K562 (cell line): ENCODE results near the gene CACNA2D3. TPM values are rescaled to one million over a fixed set of nuclear protein-coding genes. Genes with fewer than 3 reads are reported as not detected.

Experiments
- ATAC-seq: fragments of 200-7000 bp; cut with Tn5 transposase; 3 replicates; pipeline ENCODE4 v1.9.1; 2020; ENCODE audit warnings: moderate library complexity
- BruUV-seq: library from RNA; stranded (reverse); fragments of 400-500 nt; replicated peaks from 2 replicates; lab custom pipeline; 2021; lab: Mats Ljungman, UMichigan
- CTCF ChIA-PET: fragments of 300-600 bp; formaldehyde crosslinking; extraction: SDS; loops from one replicate; lab custom pipeline; 2021; ENCODE audit warnings: low intra/inter-chr PET ratio; lab: Yijun Ruan, JAX
- POLR2A ChIA-PET: fragments of 300-600, 350-650 bp; sonication (Branson Sonifier 250); formaldehyde crosslinking; extraction: SDS; loops from one replicate; lab custom pipeline; 2021; ENCODE audit warnings: antibody characterized with exemption, inconsistent platforms; lab: Yijun Ruan, JAX
- DNase-seq, 4 experiments: peaks; one replicate each; pipeline versions ENCODE4 v3.0.0 to v3.0.0-alpha.2; 2011 to 2018; ENCODE audit warnings: low spot score in 3 of 4, mixed read lengths in 3 of 4; ENCODE audit errors: extremely low read depth in 1 of 4
- FAIRE-seq: peaks from 2 replicates; lab custom pipeline; 2011; peaks lifted over from hg19 to GRCh38; lab: Jason Lieb, UNC
- H2AFZ ChIP-seq: 2 replicates; pipeline ENCODE4 v1.6.0; 2011; ENCODE audit warnings: low read depth, low read length, control low read depth, inconsistent platforms
- H3K27ac ChIP-seq: fragments of 200-600 bp; 3 replicates; pipeline ENCODE4 v1.8.0; 2011; ENCODE audit warnings: low read depth, mild to moderate bottlenecking, control low read depth, inconsistent platforms, low read length, moderate library complexity, mixed read lengths; ENCODE audit errors: extremely low read depth
- H3K27me3 ChIP-seq, 2 experiments: fragments of 300-600 bp in 1 of 2; 2 replicates in 1 of 2; 3 replicates in 1 of 2; pipeline versions ENCODE4 v1.6.0 to v1.8.0; 2011; ENCODE audit warnings: inconsistent platforms in 2 of 2, low read length in 2 of 2, mild to moderate bottlenecking in 1 of 2, mixed read lengths in 1 of 2, moderate library complexity in 1 of 2; ENCODE audit not compliant: control insufficient read depth in 2 of 2, insufficient read depth in 2 of 2
- H3K36me3 ChIP-seq: fragments of 300-600 bp; 3 replicates; pipeline ENCODE4 v1.8.0; 2011; ENCODE audit warnings: mild to moderate bottlenecking, low read length, inconsistent platforms; ENCODE audit not compliant: control insufficient read depth, insufficient read depth
- H3K4me1 ChIP-seq, 2 experiments: fragments of 200-600 bp in 1 of 2; replicated peaks in 1 of 2; 2 replicates in 1 of 2; 3 replicates in 1 of 2; pipeline versions ENCODE4 v1.5.1 to v1.8.0; 2011; ENCODE audit warnings: inconsistent platforms in 2 of 2, low read length in 2 of 2, mild to moderate bottlenecking in 1 of 2, mixed read lengths in 1 of 2, moderate library complexity in 1 of 2; ENCODE audit not compliant: control insufficient read depth in 2 of 2, insufficient read depth in 2 of 2
- H3K4me2 ChIP-seq: 2 replicates; pipeline ENCODE4 v1.6.1; 2011; ENCODE audit warnings: low read length, control low read depth, inconsistent platforms, mixed read lengths; ENCODE audit not compliant: insufficient read depth
- H3K4me3 ChIP-seq: fragments of 200-600 bp; sonication (generic), shearing (Covaris generic); 2 replicates; pipeline ENCODE4 v1.5.1; 2016; ENCODE audit warnings: control low read depth, inconsistent platforms
- H3K79me2 ChIP-seq: fragments of 200-600 bp; 3 replicates; pipeline ENCODE4 v1.8.0; 2011; ENCODE audit warnings: low read length, inconsistent platforms; ENCODE audit not compliant: control insufficient read depth, insufficient read depth
- H3K9ac ChIP-seq, 2 experiments: 2 replicates each; pipeline versions ENCODE4 v1.6.0 to v1.6.1; 2011; ENCODE audit warnings: low read depth in 2 of 2, low read length in 2 of 2, control low read depth in 1 of 2, inconsistent platforms in 1 of 2, mild to moderate bottlenecking in 1 of 2, mixed read lengths in 1 of 2; ENCODE audit not compliant: insufficient read depth in 1 of 2
- H3K9me1 ChIP-seq: one replicate; pipeline ENCODE4 v1.6.0; 2011; ENCODE audit warnings: inconsistent platforms, mild to moderate bottlenecking, low read length, moderate library complexity; ENCODE audit not compliant: control insufficient read depth, insufficient read depth
- H3K9me3 ChIP-seq: replicated peaks from 2 replicates; pipeline ENCODE4 v1.5.1; 2011; ENCODE audit warnings: low read depth, low read length, inconsistent platforms; ENCODE audit not compliant: control insufficient read depth, insufficient read depth
- H4K20me1 ChIP-seq: replicated peaks from 2 replicates; pipeline ENCODE4 v1.6.1; 2011; ENCODE audit warnings: low read length, inconsistent platforms, mixed read lengths; ENCODE audit not compliant: control insufficient read depth, insufficient read depth
- HINFP ChIP-seq: fragments of 450-650 bp; conservative IDR thresholded peaks from 2 replicates; pipeline ENCODE4 v1.6.1; 2016; ENCODE audit warnings: missing genetic modification characterization, low read depth, mild to moderate bottlenecking, control low read depth, missing compliant biosample characterization
- NFIC ChIP-seq: fragments of 450-650 bp; IDR thresholded peaks from 2 replicates; pipeline ENCODE4 v1.6.1; 2017; ENCODE audit warnings: mild to moderate bottlenecking, inconsistent platforms
- OTX1 ChIP-seq: fragments of 450-650 bp; formaldehyde crosslinking; IDR thresholded peaks from 2 replicates; pipeline ENCODE4 v1.4.0; 2022; ENCODE audit warnings: mild to moderate bottlenecking
- U2AF1 ChIP-seq: fragments of 200-400 bp; formaldehyde crosslinking; optimal IDR thresholded peaks from 2 replicates; pipeline ENCODE3; 2017; ENCODE audit warnings: mild to moderate bottlenecking, low read depth, low read length, moderate library complexity
- USF2 ChIP-seq: sonication (generic); formaldehyde crosslinking; IDR thresholded peaks from 2 replicates; pipeline ENCODE4 v1.5.0; 2020; ENCODE audit warnings: missing genetic modification reagents
- ZBTB40 ChIP-seq, 2 experiments: fragments of 450-650 bp in 1 of 2; sonication (generic) in 1 of 2; formaldehyde crosslinking in 1 of 2; IDR thresholded peaks; 2 replicates each; pipeline versions ENCODE4 v1.7.1 to v1.9.0; 2016 to 2022; ENCODE audit warnings: inconsistent platforms in 1 of 2, mild to moderate bottlenecking in 1 of 2, missing genetic modification reagents in 1 of 2
- ZNF766 ChIP-seq: fragments of 200-800 bp; sonication (Bioruptor generic); conservative IDR thresholded peaks from 2 replicates; pipeline ENCODE4 v1.6.1; 2016; ENCODE audit warnings: missing genetic modification characterization, missing compliant biosample characterization
- WGBS: fragments of 100-300 bp; shearing (Covaris generic); methylation state at CpG from one replicate; pipeline ENCODE4 v1.1.6; 2016; ENCODE audit warnings: low coverage, mixed read lengths; ENCODE audit not compliant: insufficient coverage; ENCODE audit errors: missing lambda C conversion rate; 5-methylcytosine and 5-hydroxymethylcytosine counted together
- in situ Hi-C: fragments of 300-500 bp; cut with MboI; formaldehyde crosslinking; loops from 4 replicates; pipeline ENCODE4 v1.15.0; 2018; ENCODE audit warnings: inconsistent platforms, mixed read lengths
- intact Hi-C: fragments of 100-400 bp; cut with micrococcal nuclease; formaldehyde crosslinking; loops from 2 replicates; pipeline ENCODE4 v1.14.2; 2022
- polyA plus RNA-seq, 8 experiments: library from polyadenylated mRNA; depleted of rRNA in 4 of 8; stranded (reverse) in 5 of 8; unstranded in 3 of 8; fragments of >200 nt; fragmentation: Nextera tagmentation in 2 of 8; fragmentation: Illumina TruSeq in 1 of 8; extraction: Ambion mirVana in 2 of 8; extraction: Trizol in 1 of 8; gene quantifications; 2 replicates each; pipeline versions ENCODE4 v1.2.1 to v1.2.3, GENCODE V29; 2011 to 2014; ENCODE audit warnings: inconsistent platforms in 1 of 8, missing spikeins in 1 of 8
- total RNA-seq, 7 experiments: library from RNA; depleted of rRNA in 6 of 7; stranded (reverse); fragments of >200 nt in 6 of 7; fragmentation: Illumina TruSeq in 2 of 7; extraction: Trizol in 2 of 7; gene quantifications; 2 replicates each; pipeline versions ENCODE4 v1.2.1 to v1.2.3, GENCODE V29; 2011 to 2021; ENCODE audit warnings: low replicate concordance in 1 of 7

The CACNA2D3 gene
- total and polyA plus RNA-seq, 9 of the 15 experiments (the other 6 are each of a cell fraction or from before 2014, with no cell fraction given): 0.01 TPM; not detected in 8

GRCh38 chr3:55064164-55064563 lies 941.8 kb downstream of the CACNA2D3 start:
- Histone ChIP-seq H3K4me3 (no peak overlapping the region), H2AFZ (no peak overlapping the region), H3K4me2 (no peak overlapping the region), H3K9ac (no peak overlapping the region), H3K36me3 (no peaks in the 10 kb centered on the region), H3K27me3 (no peaks in the 10 kb centered on the region), H3K79me2 (no peaks in the 10 kb centered on the region), H3K4me1 (no peaks in the 10 kb centered on the region), H3K9me3 (no peaks in the 10 kb centered on the region), H3K9me1 (no peaks in the 10 kb centered on the region), H3K27ac (no peak overlapping the region), H4K20me1 (no peaks in the 10 kb centered on the region)
- TF ChIP-seq ZBTB40 (IDR thresholded peaks at IDR 0.05) (no peak), ZBTB40 (CRISPR knock-in tag; IDR thresholded peaks at IDR 0.05) (no peak), NFIC (no peak), OTX1 (CRISPR knock-in tag) (no peak), ZNF766 (CRISPR knock-in tag) (no peak), U2AF1 (no peak), USF2 (no peak), HINFP (tag) (no peak)
- no TSS peak for BruUV-seq
- DNase-seq: no peak
- ChIA-PET CTCF (no interaction called here), POLR2A (no interaction called here)
- WGBS: 0% methylated on average over 2 of the region's 2 CpGs
- no peak for FAIRE-seq
- in situ Hi-C loops: no loop called here
- no peak for ATAC-seq
- intact Hi-C loops: no loop called here
